Ovary (tissue), 3 donors: ENCODE data around the gene PCBP3.

Source experiments
- CTCF ChIP-seq, 3 donors: fragments of 450-650 bp in 2 of 3; fragments of 200-600 bp in 1 of 3; IDR thresholded peaks; one replicate each; pipeline versions ENCODE4 v1.5.1 to v1.8.0; 2016 to 2022; ENCODE audit warnings: antibody characterized with exemption in 3 of 3, mild to moderate bottlenecking in 1 of 3
- EP300 ChIP-seq: sonication (generic); formaldehyde crosslinking; IDR thresholded peaks from one replicate; pipeline ENCODE4 v1.6.1; 2017; ENCODE audit warnings: antibody characterized with exemption
- donor health status: DM: no; HTN: no; CAD: no.

- TF ChIP-seq CTCF (IDR thresholded peaks at IDR 0.05): no peak
- no peak for TF ChIP-seq EP300
These were observed 157.0 kb downstream of the PCBP3 start for GRCh38 chr21:45800339-45801080.
